Gastrocnemius medialis (tissue), 4 donors: ENCODE results near the gene PPP1R12B.

Experiments
- POLR2A ChIP-seq, 2 donors: fragments of 450-650 bp; IDR thresholded peaks; one replicate each; pipeline ENCODE4 v1.6.1; 2017; ENCODE audit warnings: antibody characterized with exemption in 2 of 2, mild to moderate bottlenecking in 2 of 2, moderate library complexity in 2 of 2
- TF ChIP-seq, protein P1 (sequence below), 5 experiments: fragments of 450-650 bp in 3 of 5; fragments of 200-600 bp in 2 of 5; sonication (generic) in 2 of 5; IDR thresholded peaks in 4 of 5; conservative IDR thresholded peaks in 1 of 5; 1 replicate in 4 of 5; 2 replicates in 1 of 5; pipeline ENCODE4 v1.5.1; 2016 to 2019; ENCODE audit warnings: antibody characterized with exemption in 5 of 5, mild to moderate bottlenecking in 3 of 5, moderate library complexity in 3 of 5

DNA sequence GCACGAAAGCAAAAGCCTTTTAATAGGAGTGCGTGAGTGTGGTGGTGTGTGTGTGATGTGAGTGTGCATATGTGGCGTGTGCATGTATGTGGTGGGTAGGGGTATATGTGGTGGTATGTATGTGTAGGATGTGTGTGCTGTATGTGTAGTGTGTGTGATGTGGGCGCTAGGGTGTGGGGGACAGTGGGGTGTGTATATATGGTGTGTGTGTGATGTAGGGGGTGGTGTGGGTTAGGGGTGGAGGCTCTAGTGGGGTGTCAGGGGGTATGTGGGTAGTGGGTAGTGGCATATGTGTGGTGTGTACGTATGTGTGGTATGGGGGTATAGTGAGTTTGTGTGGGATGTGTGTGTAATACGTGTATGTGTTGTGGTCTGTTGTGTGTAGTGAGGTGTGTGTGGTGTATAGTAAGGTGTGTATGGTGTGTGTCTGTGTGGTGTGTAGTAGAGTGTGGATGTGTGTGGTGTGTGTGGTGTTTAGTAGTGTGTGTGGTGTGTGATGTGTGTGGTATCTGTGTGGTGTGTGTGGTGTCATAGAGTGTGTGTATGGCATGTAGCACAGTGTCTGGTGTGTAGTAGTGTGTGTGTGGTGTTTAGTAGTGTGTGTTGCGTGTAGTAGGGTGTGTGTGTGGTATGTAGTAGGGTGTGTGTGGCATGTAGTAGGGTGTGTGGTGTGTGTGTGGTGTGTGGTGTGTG, 275.7 kb downstream of the PPP1R12B start:
- TF ChIP-seq, protein P1, sequence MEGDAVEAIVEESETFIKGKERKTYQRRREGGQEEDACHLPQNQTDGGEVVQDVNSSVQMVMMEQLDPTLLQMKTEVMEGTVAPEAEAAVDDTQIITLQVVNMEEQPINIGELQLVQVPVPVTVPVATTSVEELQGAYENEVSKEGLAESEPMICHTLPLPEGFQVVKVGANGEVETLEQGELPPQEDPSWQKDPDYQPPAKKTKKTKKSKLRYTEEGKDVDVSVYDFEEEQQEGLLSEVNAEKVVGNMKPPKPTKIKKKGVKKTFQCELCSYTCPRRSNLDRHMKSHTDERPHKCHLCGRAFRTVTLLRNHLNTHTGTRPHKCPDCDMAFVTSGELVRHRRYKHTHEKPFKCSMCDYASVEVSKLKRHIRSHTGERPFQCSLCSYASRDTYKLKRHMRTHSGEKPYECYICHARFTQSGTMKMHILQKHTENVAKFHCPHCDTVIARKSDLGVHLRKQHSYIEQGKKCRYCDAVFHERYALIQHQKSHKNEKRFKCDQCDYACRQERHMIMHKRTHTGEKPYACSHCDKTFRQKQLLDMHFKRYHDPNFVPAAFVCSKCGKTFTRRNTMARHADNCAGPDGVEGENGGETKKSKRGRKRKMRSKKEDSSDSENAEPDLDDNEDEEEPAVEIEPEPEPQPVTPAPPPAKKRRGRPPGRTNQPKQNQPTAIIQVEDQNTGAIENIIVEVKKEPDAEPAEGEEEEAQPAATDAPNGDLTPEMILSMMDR (IDR thresholded peaks at IDR 0.05 in 4 of 5, conservative IDR thresholded peaks at IDR 0.05 in 1 of 5): no peak
- no peak for TF ChIP-seq POLR2A (IDR thresholded peaks at IDR 0.05)
